Body of pancreas (tissue), 4 donors: ENCODE data around the gene CCDC158.

ENCODE experiments used
- POLR2A ChIP-seq, 3 donors: fragments of 450-650 bp; IDR thresholded peaks; one replicate each; pipeline ENCODE4 v1.6.1; 2016; ENCODE audit warnings: antibody characterized with exemption in 3 of 3, mild to moderate bottlenecking in 2 of 3
- TF ChIP-seq, protein P1 (sequence below), 7 experiments: fragments of 450-650 bp in 4 of 7; fragments of 200-600 bp in 3 of 7; sonication (generic) in 3 of 7; IDR thresholded peaks; one replicate each; pipeline ENCODE4 v1.5.1; 2016 to 2019; ENCODE audit warnings: antibody characterized with exemption in 7 of 7

GRCh38 chr4:76435528-76436319 is 14.8 kb upstream of the CCDC158 start:
- TF ChIP-seq, protein P1, sequence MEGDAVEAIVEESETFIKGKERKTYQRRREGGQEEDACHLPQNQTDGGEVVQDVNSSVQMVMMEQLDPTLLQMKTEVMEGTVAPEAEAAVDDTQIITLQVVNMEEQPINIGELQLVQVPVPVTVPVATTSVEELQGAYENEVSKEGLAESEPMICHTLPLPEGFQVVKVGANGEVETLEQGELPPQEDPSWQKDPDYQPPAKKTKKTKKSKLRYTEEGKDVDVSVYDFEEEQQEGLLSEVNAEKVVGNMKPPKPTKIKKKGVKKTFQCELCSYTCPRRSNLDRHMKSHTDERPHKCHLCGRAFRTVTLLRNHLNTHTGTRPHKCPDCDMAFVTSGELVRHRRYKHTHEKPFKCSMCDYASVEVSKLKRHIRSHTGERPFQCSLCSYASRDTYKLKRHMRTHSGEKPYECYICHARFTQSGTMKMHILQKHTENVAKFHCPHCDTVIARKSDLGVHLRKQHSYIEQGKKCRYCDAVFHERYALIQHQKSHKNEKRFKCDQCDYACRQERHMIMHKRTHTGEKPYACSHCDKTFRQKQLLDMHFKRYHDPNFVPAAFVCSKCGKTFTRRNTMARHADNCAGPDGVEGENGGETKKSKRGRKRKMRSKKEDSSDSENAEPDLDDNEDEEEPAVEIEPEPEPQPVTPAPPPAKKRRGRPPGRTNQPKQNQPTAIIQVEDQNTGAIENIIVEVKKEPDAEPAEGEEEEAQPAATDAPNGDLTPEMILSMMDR (IDR thresholded peaks at IDR 0.05): no peak
- TF ChIP-seq POLR2A (IDR thresholded peaks at IDR 0.05): no peak
